ENCODE measurements around the gene RNF2.
"Not testable (repeated sequence)": the region's sequence is repeated elsewhere in the genome, so short reads cannot be mapped to it uniquely, and the experiment has no call there.

RNF2 gene

DNA sequence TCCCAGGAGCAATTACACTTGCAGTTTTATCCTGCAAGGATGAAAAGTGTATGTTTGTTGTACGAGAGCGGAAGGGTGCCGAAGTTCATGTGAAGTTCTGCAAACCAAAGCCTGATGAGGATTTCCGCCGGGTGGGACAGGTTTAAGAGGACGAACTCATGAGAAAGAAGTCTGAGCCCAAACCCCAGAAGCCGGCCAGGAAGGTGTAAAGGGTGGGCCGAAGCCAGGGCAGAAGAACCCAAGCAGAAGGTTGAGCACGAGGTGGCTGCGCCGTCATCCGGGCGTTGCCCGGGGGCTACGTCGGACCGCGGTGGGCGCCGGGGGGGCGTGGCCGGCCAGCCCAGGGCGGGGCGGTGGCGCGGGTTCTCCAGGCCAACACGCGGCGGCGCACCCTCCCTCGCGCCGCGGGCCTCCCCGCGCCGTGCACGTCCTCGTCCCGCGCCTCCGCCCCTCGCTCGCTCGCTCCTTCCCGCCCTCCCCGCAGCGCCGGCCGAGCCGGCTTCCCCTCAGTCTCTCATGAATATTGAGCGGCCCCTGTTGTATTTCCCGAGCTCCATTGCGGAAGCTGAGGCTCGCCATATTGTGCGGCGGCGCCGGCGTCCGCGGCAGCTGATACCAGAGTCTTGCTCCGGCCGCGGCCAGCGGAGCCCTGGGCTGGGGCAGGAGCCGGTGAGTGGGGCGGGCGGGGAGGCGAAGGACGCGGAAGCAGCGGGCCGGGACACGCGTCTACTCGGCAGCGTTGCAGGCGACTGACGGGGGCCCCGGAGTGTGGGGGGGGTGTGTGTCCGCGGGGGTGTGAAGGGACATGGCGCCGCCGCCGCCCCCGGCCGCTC, at the start of gene RNF2:
Gene RNF2, plus strand, starts transcription at position 578 of the 833 bp plus-strand sequence. CDS start 41,996 bp downstream, outside the sequence.
- peak; percentile 91 to 94 for DNase-seq
- TF ChIP-seq GATA1 (IDR thresholded peaks at IDR 0.05; ENCODE audit: low read depth, low read length) (no peak), POLR2A (IDR thresholded peaks at IDR 0.05; ENCODE audit: low read length) (peak; percentile 44)

DNA sequence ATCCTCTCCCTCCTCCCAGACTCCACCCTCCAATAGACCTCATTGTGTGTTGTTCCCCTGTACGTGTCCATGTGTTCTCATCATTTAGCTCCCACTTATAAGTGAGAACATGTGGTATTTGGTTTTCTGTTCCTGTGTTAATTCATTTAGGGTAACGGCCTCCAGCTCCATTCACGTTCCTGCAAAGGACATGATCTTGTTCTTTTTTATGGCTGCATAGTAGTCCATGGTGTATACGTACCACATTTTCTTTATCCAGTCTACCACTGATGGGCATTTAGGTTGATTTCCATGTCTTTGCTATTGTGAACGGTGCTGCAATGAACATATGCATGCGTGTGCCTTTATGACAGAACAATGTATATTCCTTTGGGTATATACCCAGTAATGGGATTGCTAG, 45.4 kb upstream of the RNF2 start:
- DNase-seq, result not testable (repeated sequence)

DNA sequence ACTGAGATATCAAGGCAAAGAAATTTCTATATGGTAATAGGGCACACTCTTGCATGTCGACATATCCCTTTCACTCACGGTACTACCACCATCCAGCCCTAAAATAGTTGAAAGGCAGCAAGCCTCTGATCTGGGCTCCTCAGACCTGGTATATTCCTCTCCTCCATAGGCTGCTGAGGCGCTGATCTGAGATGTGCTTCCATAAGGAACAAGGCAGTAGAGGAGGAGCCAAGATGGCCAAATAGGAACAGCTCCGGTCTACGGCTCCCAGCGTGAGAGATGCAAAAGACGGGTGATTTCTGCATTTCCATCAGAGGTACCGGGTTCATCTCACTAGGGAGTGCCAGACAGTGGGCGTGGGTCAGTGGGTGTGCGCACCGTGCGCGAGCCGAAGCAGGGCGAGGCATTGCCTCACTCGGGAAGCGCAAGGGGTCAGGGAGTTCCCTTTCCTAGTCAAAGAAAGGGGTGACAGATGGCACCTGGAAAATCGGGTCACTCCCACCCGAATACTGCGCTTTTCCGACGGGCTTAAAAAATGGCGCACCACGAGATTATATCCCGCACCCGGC, 44.0 kb upstream of the RNF2 start:
- not testable (repeated sequence) for DNase-seq

DNA sequence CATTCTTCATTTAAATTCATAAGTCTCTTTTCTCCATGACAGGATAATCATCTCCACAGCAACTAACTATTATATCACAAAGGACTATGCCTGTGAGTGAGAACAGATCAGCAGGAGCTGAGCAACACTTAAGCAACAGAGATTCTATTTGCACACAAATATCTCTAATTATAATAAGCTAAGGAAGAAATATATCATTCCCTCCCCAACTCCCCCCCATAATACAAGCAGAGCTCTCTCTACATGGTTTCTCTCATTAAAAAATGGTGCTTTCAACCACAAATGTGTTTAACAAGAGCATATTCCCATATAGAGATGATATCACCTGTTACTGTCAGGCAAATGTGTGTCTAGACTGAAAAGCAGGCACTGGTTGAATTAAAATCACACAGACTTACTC, 36.5 kb upstream of the RNF2 start:
- TF ChIP-seq GATA1 (IDR thresholded peaks at IDR 0.05; ENCODE audit: low read depth, low read length) (no peak), POLR2A (IDR thresholded peaks at IDR 0.05; ENCODE audit: low read length) (no peak)
- DNase-seq, result no peak

DNA sequence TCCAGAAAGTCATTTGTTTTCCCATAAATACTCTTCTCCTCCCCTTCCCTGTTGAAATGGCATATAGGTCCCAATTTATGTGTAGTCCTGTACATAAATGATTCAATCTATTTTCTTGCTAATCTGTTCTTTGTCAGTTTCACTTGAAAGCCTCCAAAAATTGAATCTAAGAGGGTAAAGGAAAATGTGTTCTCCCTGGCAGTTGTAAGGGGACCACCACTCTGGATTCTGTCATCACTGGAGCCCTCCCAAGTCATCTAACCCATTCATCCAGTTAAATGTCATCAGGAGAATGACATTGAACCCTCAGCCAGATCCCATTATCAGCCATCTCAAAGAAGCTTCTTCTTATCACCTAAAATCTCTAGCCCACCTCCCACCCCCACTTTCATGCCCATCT, 35.0 kb upstream of the RNF2 start:
- DNase-seq, result no peak
- no peak for TF ChIP-seq POLR2A (IDR thresholded peaks at IDR 0.05; ENCODE audit: low read length)
- TF ChIP-seq GATA1 (IDR thresholded peaks at IDR 0.05; ENCODE audit: low read depth, low read length), result no peak

DNA sequence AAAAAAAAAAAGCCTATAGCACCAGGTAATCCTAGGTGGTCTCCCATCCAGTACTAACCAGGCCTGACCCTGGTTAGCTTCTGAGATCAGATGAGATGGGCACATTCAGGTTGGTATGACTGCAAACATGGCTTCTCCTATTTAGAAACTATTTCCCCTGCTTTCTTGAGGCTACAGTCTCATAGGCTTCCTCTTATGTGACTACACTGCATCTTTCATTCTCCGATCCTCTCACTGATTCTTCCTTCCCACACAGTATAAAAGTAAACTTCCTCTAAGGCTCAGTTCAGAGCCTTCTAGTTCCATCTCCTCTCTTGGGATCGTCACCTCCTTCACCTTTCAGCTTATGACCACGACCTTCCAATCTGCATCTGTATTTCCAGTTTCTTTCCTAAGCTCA, 30.4 kb upstream of the RNF2 start:
- no peak for DNase-seq
- TF ChIP-seq GATA1 (IDR thresholded peaks at IDR 0.05; ENCODE audit: low read depth, low read length) (no peak), POLR2A (IDR thresholded peaks at IDR 0.05; ENCODE audit: low read length) (no peak)

DNA sequence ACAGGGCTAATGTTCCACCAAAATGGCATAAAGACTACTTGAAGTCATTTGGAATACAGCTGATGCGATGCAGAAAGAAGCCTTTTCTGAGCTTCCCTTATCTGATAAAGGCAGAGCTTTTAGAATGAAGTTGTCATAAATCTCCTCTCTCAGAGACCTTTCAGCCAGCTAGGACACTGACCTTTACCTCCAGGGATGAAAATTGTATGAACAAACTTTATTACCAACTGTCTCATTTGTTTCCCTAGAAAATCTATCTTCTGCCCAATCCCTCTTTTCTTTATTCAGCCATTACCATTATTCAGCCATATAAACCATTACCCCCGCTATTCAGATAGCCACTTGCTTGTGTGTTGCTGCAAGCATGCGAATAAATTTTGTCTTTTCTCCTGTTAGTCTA, 29.7 kb upstream of the RNF2 start:
- no peak for TF ChIP-seq GATA1 (IDR thresholded peaks at IDR 0.05; ENCODE audit: low read depth, low read length)
- TF ChIP-seq POLR2A (IDR thresholded peaks at IDR 0.05; ENCODE audit: low read length), result no peak
- DNase-seq, result no peak

DNA sequence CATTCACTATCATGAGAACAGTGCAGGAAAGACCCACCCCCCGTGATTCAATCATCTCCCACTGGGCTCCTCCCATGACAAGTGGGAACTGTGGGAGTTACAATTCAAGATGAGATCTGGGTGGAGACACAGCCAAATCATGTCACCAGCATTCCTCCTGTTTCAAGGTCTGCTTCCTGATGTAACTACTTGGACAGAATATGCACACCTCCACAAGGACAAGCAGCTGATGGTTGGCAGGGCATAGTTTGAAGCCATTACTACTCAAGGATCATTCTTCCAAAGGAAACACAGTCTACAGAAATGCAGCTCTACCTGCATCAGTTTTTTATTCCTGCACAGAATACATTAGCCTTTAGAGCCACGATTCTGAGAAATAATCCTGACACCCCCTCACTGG, 28.5 kb upstream of the RNF2 start:
- TF ChIP-seq POLR2A (IDR thresholded peaks at IDR 0.05; ENCODE audit: low read length) (no peak), GATA1 (IDR thresholded peaks at IDR 0.05; ENCODE audit: low read depth, low read length) (no peak)
- DNase-seq, result peak in 1 of 2 experiments; percentile 18

DNA sequence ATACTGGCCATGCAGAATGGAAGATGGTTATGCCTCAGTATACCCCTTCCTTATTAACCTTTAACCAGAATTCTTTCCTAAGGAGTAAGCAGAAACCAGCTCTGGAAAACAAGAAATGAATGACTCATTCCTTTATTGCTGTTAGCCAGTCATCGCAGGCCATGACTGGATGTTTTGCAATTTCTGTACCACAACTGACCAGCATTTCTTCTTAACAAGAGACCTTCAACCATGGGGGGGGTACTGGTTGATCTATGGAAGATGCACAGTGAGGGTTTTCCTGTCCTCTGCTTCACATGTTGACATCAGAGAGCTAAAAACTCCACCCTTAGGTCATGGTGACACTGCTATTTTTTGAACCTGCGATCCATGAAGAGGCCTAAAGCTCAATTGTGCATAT, 28.0 kb upstream of the RNF2 start:
- no peak for TF ChIP-seq GATA1 (IDR thresholded peaks at IDR 0.05; ENCODE audit: low read depth, low read length)
- no peak for TF ChIP-seq POLR2A (IDR thresholded peaks at IDR 0.05; ENCODE audit: low read length)

DNA sequence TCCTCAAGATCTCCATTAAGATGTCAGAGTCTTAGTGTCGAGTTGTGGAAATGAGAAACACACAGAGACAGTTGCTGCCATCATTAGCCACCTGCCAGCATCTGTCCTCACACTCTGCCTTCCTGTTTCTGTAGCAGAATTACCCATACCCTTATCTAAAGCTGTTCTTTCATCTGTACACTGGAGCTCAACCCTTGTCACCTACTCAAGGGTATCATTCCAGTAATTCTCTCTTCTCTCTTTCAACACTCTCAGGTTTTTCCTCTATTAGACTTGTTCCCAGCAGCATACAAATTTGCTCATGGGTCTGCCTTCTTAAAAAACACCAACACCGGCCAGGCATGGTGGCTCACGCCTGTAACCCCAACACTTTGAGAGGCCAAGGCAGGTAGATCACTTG, 27.4 kb upstream of the RNF2 start:
- TF ChIP-seq GATA1 (IDR thresholded peaks at IDR 0.05; ENCODE audit: low read depth, low read length), result no peak
- TF ChIP-seq POLR2A (IDR thresholded peaks at IDR 0.05; ENCODE audit: low read length), result no peak
- peak in 1 of 2 experiments; percentile 40 for DNase-seq

More for the DNA sequence above, 28.0 kb upstream of the RNF2 start:
- DNase-seq, result peak; percentile 33 to 67

DNA sequence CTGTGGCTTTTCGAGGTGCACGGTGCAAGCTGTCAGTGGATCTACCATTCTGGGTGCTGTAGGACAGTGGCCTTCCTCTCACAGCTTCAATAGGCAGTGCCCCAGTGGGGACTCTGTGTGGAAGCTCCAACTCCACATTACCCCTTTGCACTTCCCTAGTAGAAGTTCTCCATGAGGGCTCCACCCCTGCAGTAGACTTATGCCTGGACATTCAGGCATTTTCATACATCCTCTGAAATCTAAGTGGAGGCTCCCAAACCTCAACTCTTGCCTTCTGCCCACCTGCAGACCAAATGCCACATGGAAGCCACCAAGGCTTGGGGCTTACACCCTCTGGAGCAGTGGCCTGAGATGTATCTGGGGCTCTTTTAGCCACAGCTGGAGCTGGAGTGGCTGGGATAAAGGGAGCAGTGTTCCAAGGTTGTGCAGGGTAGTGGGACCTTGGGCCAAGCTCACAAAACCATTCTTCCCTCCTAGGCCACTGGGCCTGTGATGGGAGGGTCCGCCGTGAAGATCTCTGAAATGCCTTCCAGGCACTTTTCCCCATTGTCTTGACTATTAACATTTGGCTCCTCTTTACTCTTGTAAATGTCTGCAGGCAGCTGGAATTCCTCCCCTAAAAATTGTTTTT, 18.0 kb upstream of the RNF2 start:
- no peak for TF ChIP-seq POLR2A (IDR thresholded peaks at IDR 0.05; ENCODE audit: low read length)
- TF ChIP-seq GATA1 (IDR thresholded peaks at IDR 0.05; ENCODE audit: low read depth, low read length), result no peak
- DNase-seq, result no peak

DNA sequence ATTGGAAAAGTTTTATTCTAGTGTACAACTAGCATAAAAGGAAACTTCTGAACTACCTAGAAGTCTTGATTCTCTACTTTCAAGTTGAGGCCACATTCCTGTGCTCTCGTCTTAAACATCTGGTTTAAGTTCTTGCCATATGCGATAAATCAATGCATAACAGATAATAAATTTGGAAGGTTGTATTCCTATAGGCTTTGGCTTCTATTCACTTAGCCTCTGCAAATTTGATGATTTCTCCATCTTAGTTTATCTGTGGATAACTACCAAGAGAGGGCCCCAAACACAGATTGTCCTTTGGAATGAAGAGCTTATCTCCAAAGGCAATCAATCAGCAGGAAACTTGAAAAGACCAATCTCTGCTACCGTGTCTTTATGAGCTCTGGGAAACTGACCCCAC, 11.7 kb upstream of the RNF2 start:
- TF ChIP-seq GATA1 (IDR thresholded peaks at IDR 0.05; ENCODE audit: low read depth, low read length) (no peak), POLR2A (IDR thresholded peaks at IDR 0.05; ENCODE audit: low read length) (no peak)
- no peak for DNase-seq

DNA sequence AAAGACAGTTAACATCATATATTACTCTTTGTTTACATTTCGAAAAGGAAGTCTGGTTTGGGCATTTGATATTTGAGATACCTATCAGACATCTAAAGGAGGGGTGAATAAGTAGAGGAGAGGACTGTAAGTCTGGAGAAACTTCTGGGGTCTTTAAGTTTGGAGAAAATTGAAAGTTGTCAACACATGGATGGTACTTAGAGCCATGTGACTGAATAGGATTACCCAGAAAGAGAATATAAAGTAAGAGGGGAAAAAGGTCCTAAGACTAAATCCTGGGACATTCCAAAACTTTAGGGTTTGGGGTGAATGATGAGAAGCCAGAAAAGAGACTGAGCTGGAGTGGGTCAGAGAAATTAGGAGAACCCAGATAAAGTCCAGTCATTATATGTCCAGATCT, 10.1 kb upstream of the RNF2 start:
- TF ChIP-seq POLR2A (IDR thresholded peaks at IDR 0.05; ENCODE audit: low read length) (no peak), GATA1 (IDR thresholded peaks at IDR 0.05; ENCODE audit: low read depth, low read length) (no peak)
- no peak for DNase-seq

DNA sequence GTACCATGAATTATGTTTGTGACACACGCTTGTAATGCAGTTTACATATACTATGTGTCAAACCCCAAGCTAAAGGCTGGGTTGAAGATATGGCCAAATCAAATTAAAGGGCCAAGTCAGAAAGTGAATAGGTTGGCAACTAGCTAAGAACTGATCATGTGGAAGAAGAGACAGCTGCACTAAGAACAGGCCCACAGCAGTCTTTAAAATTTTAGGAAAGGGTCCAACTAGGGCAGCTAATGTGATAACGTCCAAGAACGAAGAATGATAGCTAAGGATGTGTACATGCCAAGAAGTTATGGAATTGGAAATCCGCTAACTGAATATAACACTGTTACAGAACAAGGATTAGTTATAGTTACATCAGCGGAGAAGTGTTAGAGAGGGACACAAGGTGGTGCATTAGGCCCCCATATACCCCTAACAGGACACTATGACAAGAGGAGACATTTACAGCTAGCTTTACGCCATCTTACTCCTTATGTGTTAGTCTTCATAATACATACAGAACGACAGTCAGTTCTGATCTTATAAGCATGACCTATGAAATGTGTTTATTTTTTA, 6.5 kb upstream of the RNF2 start:
- TF ChIP-seq GATA1 (IDR thresholded peaks at IDR 0.05; ENCODE audit: low read depth, low read length) (no peak), POLR2A (IDR thresholded peaks at IDR 0.05; ENCODE audit: low read length) (no peak)

More for the DNA sequence above, 6.5 kb upstream of the RNF2 start:
- DNase-seq, result no peak

Data from erythroblast (primary cell).